RWPE2 (cell line): ENCODE measurements around the gene ZDHHC8.

ENCODE experiments used
- ATAC-seq: fragments of 200-7000 bp; cut with Tn5 transposase; 3 replicates; pipeline ENCODE4 v1.9.1; 2021; ENCODE audit warnings: low read depth
- DNase-seq: peaks from one replicate; pipeline ENCODE4 v3.0.0-alpha.2; 2020; ENCODE audit warnings: low spot score
- H3K27ac ChIP-seq: fragments of 450-650 bp; 2 replicates; pipeline ENCODE4 v1.5.1; 2017; ENCODE audit warnings: mild to moderate bottlenecking; ENCODE audit not compliant: poor library complexity, severe bottlenecking
- H3K27me3 ChIP-seq: fragments of 250-450 bp; sonication (Bioruptor Pico); 2 replicates; pipeline ENCODE4 v1.5.1; 2021; ENCODE audit warnings: mild to moderate bottlenecking, moderate library complexity; ENCODE audit not compliant: insufficient read depth, poor library complexity, severe bottlenecking
- H3K36me3 ChIP-seq: fragments of 250-450 bp; sonication (Bioruptor Pico); 2 replicates; pipeline ENCODE4 v1.5.1; 2020; ENCODE audit warnings: low read depth, mild to moderate bottlenecking, moderate library complexity
- H3K4me1 ChIP-seq: fragments of 250-450 bp; sonication (Bioruptor Pico); 2 replicates; pipeline ENCODE4 v1.5.1; 2021; ENCODE audit warnings: mild to moderate bottlenecking, moderate library complexity; ENCODE audit not compliant: insufficient read depth, poor library complexity, severe bottlenecking
- H3K4me3 ChIP-seq: fragments of 250-450 bp; sonication (Bioruptor Pico); 2 replicates; pipeline ENCODE4 v1.5.1; 2021; ENCODE audit warnings: mild to moderate bottlenecking, moderate library complexity; ENCODE audit not compliant: severe bottlenecking
- H3K9me3 ChIP-seq: fragments of 250-450 bp; sonication (Bioruptor Pico); 2 replicates; pipeline ENCODE4 v1.5.1; 2021; ENCODE audit warnings: mild to moderate bottlenecking, moderate library complexity; ENCODE audit not compliant: severe bottlenecking
- CTCF ChIP-seq: fragments of 450-650 bp; IDR thresholded peaks from one replicate; pipeline ENCODE4 v1.5.1; 2017; ENCODE audit warnings: mild to moderate bottlenecking, moderate library complexity; ENCODE audit not compliant: poor library complexity, severe bottlenecking

The ZDHHC8 gene

GRCh38 chr22:20182365-20182764, 50.8 kb downstream of the ZDHHC8 start:
- no peak overlapping the region for H3K4me3 ChIP-seq
- no peaks in the 10 kb centered on the region for H3K36me3 ChIP-seq
- no peaks in the 10 kb centered on the region for H3K9me3 ChIP-seq
- no peak for TF ChIP-seq CTCF
- no peaks in the 10 kb centered on the region for H3K4me1 ChIP-seq
- no peak overlapping the region for H3K27ac ChIP-seq
- no peak for DNase-seq
- no peaks in the 10 kb centered on the region for H3K27me3 ChIP-seq
- no peak for ATAC-seq

DNA sequence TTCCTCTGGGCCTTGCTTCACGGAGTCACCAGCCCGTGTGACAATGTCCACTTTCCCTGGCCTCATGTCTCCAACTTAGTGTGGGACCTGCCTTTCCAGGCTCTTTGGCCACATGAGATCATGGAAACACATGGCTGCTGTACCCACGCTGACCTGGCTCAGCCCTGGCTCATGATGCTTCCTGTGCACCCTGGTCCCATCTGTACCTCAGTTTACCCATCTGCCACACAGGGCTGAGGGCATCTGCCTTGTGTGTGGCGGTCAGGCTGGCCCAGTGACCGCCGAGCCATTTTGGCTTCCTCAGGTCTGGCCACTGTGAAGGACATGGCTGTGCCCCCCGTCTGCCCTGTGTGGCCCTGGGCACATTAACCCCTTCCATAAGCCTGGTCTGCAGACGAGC, 51.5 kb downstream of the ZDHHC8 start:
- H3K27me3 ChIP-seq = no peaks in the 10 kb centered on the region
- no peak for DNase-seq
- no peaks in the 10 kb centered on the region for H3K36me3 ChIP-seq
- no peaks in the 10 kb centered on the region for H3K9me3 ChIP-seq
- H3K4me3 ChIP-seq = no peak overlapping the region
- TF ChIP-seq CTCF = no peak
- no peak overlapping the region for H3K27ac ChIP-seq
- ATAC-seq = no peak
- H3K4me1 ChIP-seq = no peaks in the 10 kb centered on the region

DNA sequence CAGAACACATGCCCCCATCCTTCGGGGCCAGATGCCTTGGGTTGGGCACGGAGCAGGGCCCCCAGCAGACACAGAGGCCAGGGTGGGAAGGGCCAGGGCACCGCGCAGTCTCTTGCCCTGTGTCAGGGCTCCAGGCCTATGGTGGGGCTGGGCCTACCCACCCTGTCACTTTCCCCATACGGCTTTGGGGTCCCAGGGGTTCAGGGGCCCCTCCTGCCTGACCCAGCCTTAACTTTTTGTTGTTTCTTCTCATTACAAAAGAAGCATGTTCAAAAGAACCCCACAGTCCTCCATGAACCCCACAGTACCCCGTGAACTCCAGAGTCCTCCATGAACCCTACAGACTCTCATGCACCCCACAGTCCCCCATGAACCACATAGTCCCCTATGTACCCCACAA, 52.2 kb downstream of the ZDHHC8 start:
- H3K27me3 ChIP-seq = no peaks in the 10 kb centered on the region
- TF ChIP-seq CTCF = no peak

GRCh38 chr22:20184501-20185165, 53.0 kb downstream of the ZDHHC8 start:
- no peaks in the 10 kb centered on the region for H3K9me3 ChIP-seq
- no peaks in the 10 kb centered on the region for H3K36me3 ChIP-seq
- H3K4me3 ChIP-seq = no peak overlapping the region
- DNase-seq (no peak), ATAC-seq (no peak)
- TF ChIP-seq CTCF = no peak
- H3K27ac ChIP-seq = no peak overlapping the region
- H3K27me3 ChIP-seq = no peaks in the 10 kb centered on the region
- H3K4me1 ChIP-seq = no peaks in the 10 kb centered on the region

More for the DNA sequence above, 52.2 kb downstream of the ZDHHC8 start:
- Histone ChIP-seq H3K4me3 (no peak overlapping the region), H3K9me3 (no peaks in the 10 kb centered on the region), H3K4me1 (no peaks in the 10 kb centered on the region), H3K36me3 (no peaks in the 10 kb centered on the region), H3K27ac (no peak overlapping the region)
- no peak for DNase-seq
- ATAC-seq = no peak

GRCh38 chr22:20185750-20186149, 54.1 kb downstream of the ZDHHC8 start:
- H3K27me3 ChIP-seq = no peaks in the 10 kb centered on the region
- no peaks in the 10 kb centered on the region for H3K36me3 ChIP-seq
- no peaks in the 10 kb centered on the region for H3K9me3 ChIP-seq
- TF ChIP-seq CTCF = no peak
- no peak for DNase-seq
- H3K27ac ChIP-seq = no peak overlapping the region
- no peak overlapping the region for H3K4me3 ChIP-seq
- no peak for ATAC-seq
- H3K4me1 ChIP-seq = no peaks in the 10 kb centered on the region
